RPMI8226 (cell line): ENCODE results near the gene TLR3.
"Not testable (repeated sequence)": the region's sequence is repeated elsewhere in the genome, so short reads cannot be mapped to it uniquely, and the experiment has no call there.

Experiments used
- DNase-seq: peaks from one replicate; pipeline ENCODE4 v3.0.0-alpha.2; 2015

Gene TLR3

DNA sequence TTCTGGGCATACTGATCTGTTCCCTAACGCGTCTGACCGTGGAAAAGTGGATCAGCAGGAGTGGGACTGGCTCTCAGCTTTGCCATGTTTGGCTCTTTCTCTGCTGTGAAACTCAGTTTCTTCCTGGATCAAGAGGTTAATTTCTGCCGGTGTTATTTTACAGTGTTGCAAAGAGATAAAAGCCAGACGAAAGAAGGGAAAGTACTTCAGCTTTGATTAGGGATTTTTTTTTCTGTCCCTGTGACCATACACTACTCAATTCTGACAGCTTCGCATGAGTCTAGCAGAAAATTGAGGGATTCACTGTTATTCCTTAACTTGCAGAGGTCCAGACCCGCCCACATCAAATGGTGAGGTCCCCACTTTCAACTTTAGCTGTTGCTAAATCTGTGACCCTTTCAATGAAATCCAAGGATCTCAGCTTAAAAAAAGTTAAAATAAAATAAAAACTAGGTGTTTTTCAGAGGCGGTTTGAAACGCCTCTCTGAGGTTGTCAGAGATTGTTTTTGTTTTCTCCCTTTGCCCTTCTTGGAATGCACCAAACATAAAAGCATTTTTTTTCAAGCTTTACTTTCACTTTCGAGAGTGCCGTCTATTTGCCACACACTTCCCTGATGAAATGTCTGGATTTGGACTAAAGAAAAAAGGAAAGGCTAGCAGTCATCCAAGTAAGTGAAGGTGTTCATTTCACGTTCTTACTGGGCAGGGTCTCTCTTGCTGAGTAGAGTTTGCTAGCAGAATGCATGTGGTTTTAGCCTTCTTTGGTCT, at the start of gene TLR3:
TSS of gene TLR3 (plus strand) at position 576 of the 768 bp plus-strand sequence. CDS start 7,464 bp downstream, outside the sequence.
- DNase-seq: peak; percentile 11

GRCh38 chr4:186019269-186019668, 49.7 kb upstream of the TLR3 start:
- DNase-seq: no peak

DNA sequence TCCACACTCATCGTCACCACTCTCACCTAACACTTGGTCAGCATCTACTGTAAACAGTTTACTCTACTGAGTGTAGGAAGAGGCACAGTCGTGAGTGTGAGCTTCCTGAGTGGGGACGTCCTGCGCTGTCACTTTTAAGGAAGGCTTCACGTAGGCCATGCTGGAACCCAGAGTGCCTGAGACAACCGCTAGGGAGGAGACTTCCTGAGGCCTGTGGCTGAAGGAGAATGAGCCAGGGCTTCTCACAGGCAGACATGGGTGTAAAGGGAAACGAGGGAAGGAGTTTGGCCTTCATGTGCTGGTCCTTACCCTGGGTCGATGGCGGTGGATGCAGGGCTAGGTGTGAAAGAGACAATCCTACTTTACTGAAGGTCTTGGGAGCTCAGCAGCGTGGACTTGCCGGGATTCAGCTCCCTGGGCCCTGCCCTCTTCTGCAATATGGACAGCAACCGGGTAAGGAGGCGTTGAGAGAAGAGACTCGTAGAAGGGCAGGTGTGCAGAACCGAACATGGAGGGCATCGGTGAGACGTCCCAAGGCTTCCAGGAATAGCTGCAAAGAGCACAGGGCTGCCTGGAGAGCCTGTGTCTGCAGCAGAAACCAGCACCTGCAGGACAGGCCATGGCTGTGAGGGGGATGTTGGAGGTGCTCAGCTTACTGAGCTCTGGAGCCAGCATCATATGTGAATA, 48.7 kb upstream of the TLR3 start:
- no peak for DNase-seq

DNA sequence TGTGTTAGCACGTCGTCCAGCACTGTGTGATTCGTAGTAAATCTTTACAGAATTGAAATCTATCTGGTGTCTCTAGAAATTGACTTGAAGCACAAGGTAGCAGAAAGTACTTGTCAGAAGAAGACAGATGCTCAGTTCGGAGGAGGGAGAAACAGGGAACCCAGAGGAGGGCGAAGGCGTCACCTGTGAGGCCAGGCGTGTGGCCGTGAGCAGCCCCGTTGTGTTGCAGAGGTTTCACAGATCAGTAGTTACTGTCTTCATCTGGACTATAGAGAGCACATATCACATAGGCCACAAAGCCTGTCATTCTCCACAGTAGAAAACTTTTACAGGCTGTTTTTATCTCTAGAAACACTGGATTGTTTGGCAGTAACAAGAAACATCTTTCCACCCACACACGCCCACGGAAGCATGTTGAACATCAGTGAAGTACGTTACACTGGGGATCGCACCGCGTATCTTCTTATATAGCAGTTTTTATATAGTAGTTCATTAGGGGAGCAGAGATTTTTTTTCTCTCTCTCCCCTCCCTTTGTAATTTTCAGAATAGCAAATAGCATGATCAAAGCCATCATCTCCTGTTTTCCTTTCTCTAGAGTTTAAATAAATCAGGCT, 48.1 kb upstream of the TLR3 start:
- DNase-seq: no peak

DNA sequence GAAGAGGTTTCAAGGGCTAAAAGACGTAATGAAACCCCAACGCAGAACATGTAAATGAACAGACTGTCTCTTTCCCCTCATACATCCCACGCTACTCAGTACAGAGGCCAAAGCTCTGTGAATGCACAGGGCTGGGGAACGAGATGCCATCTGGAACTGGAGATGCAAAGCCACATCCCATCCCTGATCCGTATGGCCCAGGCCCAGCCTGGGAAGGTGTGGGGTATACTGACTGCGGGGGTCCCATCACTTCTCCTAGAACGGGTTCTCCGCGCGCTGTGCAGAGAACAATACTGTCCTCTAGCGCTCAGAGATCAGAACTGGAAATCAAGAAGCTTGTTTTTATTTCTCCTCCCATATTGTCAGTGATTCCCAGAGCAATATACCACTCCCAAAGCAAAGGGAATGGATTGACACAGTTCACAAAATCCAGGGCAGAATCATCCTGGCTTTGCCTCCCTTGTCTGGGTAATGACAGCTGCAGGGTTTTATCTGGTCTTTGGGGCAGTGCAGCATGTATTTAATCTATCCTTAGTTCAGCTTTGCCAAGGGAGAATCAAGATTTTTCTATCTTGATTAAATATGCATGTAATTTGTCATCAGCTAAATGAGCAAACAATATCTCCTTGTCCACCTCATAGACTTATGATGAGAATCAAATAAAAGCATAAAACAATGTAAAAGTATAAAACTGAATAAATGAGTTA, 47.3 kb upstream of the TLR3 start:
- DNase-seq: no peak

GRCh38 chr4:186023975-186024374, 45.0 kb upstream of the TLR3 start:
- no peak for DNase-seq

GRCh38 chr4:186024637-186025407, 44.1 kb upstream of the TLR3 start:
- DNase-seq: no peak

DNA sequence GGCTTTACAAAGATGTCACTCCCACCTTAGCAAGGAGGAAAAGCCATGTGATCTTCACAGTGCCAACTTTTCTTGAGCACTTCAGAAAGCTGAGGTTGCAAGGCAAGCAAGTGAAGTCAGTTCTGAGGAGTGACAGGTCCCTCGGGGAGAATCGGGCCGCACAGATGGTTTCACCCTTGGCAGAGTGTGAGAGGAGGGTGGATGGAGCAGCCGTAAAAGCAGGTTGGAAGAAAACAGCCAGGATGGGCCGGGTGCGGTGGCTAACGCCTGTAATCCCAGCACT, 43.6 kb upstream of the TLR3 start:
- DNase-seq: no peak

GRCh38 chr4:186027405-186027804, 41.6 kb upstream of the TLR3 start:
- no peak for DNase-seq

GRCh38 chr4:186029571-186030398, 39.2 kb upstream of the TLR3 start:
- DNase-seq: no peak

- no peak for DNase-seq
Measured at GRCh38 chr4:186030399-186030775, 38.6 kb upstream of the TLR3 start.

GRCh38 chr4:186030795-186031194, 38.2 kb upstream of the TLR3 start:
- DNase-seq: no peak

DNA sequence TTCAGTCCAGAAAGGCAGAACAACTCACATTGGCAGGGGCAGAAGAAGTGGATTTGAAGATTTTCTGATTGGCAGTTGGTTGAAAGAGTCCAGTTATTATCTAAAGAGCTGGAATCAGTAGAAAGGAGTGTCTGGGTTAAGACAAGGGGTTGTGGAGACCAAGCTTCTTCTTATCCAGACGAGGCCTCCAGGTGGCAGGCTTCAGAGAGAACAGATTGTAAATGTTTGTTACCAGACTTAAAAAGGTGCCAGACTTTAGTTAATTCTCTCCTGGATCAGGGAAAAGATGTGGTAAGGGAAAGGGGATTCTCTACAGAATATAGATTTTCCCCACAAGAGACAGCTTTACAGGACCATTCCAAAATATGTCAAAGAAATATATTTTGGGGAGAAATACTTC, 36.7 kb upstream of the TLR3 start:
- DNase-seq: peak; percentile 10

- DNase-seq: no peak
Measured at GRCh38 chr4:186033027-186033426, 35.9 kb upstream of the TLR3 start.

- not testable (repeated sequence) for DNase-seq
Measured at GRCh38 chr4:186034613-186035012, 34.3 kb upstream of the TLR3 start.

- DNase-seq: no peak
Measured at GRCh38 chr4:186036976-186037581, 31.9 kb upstream of the TLR3 start.

DNA sequence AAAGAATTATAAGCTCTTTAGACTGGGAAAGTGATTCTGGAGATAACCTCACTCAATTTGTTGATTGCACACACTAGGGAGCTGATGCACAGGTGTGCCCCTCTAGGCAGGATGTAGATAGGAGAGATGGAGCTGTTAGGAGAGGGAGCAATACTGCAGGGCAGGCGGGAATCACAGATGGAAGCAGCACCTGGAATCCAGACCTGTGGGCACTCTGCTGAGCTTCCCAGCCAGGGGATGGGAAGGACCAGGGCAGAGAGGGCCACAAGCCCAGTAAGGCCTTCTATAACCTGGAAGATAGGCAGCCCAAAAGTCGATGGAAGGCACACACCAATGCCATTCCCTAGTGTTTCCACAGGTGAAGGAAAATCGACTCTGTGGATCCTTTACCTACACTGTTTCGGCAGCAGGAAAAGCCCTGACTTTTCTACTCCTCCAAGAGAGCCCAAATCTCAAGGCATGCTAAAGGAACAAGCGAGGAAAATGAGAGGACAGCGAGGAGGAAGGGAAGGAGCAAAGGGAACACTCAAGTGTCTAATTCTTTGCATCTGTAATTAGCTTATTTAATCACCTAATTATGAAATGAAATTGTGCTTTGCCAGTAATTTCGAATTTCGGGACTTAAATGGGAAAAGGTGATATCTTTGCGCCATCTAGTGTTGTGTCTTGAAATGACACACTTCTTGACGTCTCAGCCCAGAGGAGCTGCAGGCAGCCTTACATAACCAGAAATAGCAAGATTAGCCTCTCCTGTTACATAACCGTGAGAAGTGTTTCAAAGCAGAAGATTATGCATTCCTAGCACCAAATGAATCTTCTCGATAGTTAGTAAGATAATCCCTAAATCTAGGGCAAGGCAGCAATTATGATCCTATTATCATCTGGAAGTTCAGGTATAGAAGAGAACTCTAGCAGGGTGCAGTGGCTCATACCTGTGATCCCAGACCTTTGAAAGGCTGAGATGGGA, 31.0 kb upstream of the TLR3 start:
- DNase-seq: peak; percentile 41

DNA sequence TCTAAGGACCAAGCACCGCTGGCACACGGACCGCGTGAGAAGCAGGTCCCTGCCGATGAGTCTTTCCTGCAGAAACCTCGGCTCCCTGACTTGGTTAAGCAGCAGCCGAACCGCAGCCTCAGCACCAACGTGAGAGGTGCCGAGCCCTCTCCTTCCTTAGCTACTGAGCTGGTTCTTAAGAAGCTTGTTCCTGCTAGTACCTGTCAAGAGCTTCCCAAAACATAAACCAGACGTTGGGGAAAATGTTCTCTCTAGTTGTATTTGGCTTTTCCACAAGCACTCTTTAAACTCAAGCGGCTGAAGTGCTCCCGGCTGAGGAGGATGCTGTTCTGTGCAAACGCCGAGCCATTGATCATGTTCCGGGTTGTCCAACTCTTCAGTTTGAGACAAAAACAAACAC, 29.3 kb upstream of the TLR3 start:
- DNase-seq: no peak

DNA sequence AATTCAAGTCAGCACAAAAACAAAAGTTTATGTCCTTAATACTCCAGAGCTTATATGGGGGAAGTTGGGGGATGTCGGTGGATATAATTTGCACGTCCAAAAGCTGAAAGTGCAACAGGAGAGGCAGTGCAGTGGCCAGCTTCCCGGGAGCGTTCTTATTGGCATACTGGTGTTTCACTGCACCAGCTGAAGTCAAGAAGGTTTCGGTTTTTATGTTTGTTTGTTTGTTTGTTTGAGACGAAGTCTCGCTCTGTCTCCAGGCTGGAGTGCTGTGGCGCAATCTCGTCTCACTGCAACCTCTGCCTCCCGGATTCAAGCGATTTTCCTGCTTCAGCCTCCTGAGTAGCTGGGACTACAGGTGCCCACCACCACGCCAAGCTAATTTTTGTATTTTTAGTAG, 28.6 kb upstream of the TLR3 start:
- no peak for DNase-seq

DNA sequence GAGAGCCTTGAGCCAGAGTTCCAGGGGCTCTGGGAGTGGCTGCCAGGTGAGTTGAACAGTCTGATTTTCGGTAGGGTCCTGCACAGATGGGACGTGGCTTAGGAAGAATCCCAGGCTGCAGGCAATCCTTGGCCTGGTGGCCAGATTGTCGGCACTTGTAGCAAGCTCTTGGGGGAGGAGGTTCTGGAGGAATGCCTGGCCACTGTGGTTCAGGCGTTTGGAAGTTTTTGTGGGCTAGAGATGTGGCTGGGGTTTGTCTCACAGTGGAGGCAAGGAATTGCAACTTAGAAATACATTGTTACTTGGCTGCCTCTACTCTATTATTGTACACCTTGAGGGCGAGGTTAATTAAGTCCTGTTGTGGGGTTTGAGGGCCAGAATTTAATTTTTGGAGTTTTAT, 21.5 kb upstream of the TLR3 start:
- not testable (repeated sequence) for DNase-seq
